Thyroid gland (tissue), 4 donors: ENCODE results near the gene AMIGO1. TPM values are rescaled to one million over a fixed set of nuclear protein-coding genes. Genes with fewer than 3 reads are reported as not detected.

Source experiments
- DNase-seq, 2 donors: peaks; one replicate each; pipeline ENCODE4 v3.0.0-alpha.2; 2019
- H3K27ac ChIP-seq, 3 donors: fragments of 200-600 bp; sonication (generic); 1 replicate in 2 of 3; 2 replicates in 1 of 3; pipeline ENCODE4 v1.5.1; 2016 to 2019; ENCODE audit warnings: mild to moderate bottlenecking in 1 of 3, moderate library complexity in 1 of 3
- H3K27me3 ChIP-seq: fragments of 200-600 bp; sonication (generic); one replicate; pipeline ENCODE4 v1.5.1; 2019
- H3K36me3 ChIP-seq, 2 donors: fragments of 200-600 bp; sonication (generic); one replicate each; pipeline ENCODE4 v1.5.1; 2016 to 2019
- H3K4me1 ChIP-seq, 2 donors: fragments of 200-600 bp; sonication (generic); one replicate each; pipeline ENCODE4 v1.5.1; 2017 to 2019
- H3K4me3 ChIP-seq, 3 donors: fragments of 200-600 bp; sonication (generic); replicated peaks in 1 of 3; 1 replicate in 2 of 3; 2 replicates in 1 of 3; pipeline ENCODE4 v1.5.1; 2016; ENCODE audit warnings: mild to moderate bottlenecking in 1 of 3
- H3K9me3 ChIP-seq: fragments of 200-600 bp; sonication (generic); one replicate; pipeline ENCODE4 v1.5.1; 2017
- CTCF ChIP-seq, 6 experiments: fragments of 200-600 bp in 3 of 6; fragments of 450-650 bp in 3 of 6; sonication (generic) in 3 of 6; IDR thresholded peaks; one replicate each; pipeline ENCODE4 v1.5.1; 2016 to 2019; ENCODE audit warnings: antibody characterized with exemption in 6 of 6, mild to moderate bottlenecking in 2 of 6, inconsistent platforms in 1 of 6, moderate library complexity in 1 of 6
- POLR2A ChIP-seq, 2 donors: fragments of 450-650 bp; IDR thresholded peaks; one replicate each; pipeline ENCODE4 v1.6.1; 2017; ENCODE audit warnings: antibody characterized with exemption in 2 of 2, mild to moderate bottlenecking in 2 of 2, moderate library complexity in 1 of 2
- WGBS, 2 donors: methylation state at CpG; one replicate each; pipeline ENCODE4 v1.1.5; 2017; 5-methylcytosine and 5-hydroxymethylcytosine counted together
- intact Hi-C: fragments of 100-400 bp; cut with DNase I; formaldehyde crosslinking; loops from one replicate; pipeline ENCODE4 v1.15.1; 2023
- total RNA-seq, 4 donors: library from RNA; depleted of rRNA; stranded (reverse); fragments of >200 nt; gene quantifications; one replicate each; pipeline ENCODE4 v1.2.3, GENCODE V29; 2016

AMIGO1 gene
- total RNA-seq, 4 donors from 2014 or later, result 13.5 to 14.0 (median 13.8) TPM

- no peaks in the 10 kb centered on the region for H3K36me3 ChIP-seq
- H3K9me3 ChIP-seq, result no peaks in the 10 kb centered on the region
- H3K27ac ChIP-seq, result no peak overlapping the region
- no peak overlapping the region for H3K4me3 ChIP-seq
- TF ChIP-seq CTCF (IDR thresholded peaks at IDR 0.05) (no peak), POLR2A (IDR thresholded peaks at IDR 0.05) (no peak)
- H3K27me3 ChIP-seq, result no peaks in the 10 kb centered on the region
- intact Hi-C loops, result loop anchor here (10.0 kb wide), 1 partner anchor 442 kb away; the partner anchor contains the start of gene AHCYL1
- 87 to 91% methylated on average over 9 to 10 of the region's 10 CpGs for WGBS, 2 donors
- no peak for DNase-seq
- peaks cover 13 to 24% of the 10 kb centered on the region in 2 donors for H3K4me1 ChIP-seq
Measured at GRCh38 chr1:109542657-109543056, 33.1 kb upstream of the AMIGO1 start.

- Histone ChIP-seq H3K9me3 (no peaks in the 10 kb centered on the region), H3K27ac (no peak overlapping the region), H3K36me3 (no peaks in the 10 kb centered on the region), H3K4me1 (peaks cover 0 to 11% of the 10 kb centered on the region in 2 donors), H3K4me3 (no peak overlapping the region), H3K27me3 (no peaks in the 10 kb centered on the region)
- TF ChIP-seq CTCF (IDR thresholded peaks at IDR 0.05) (no peak), POLR2A (IDR thresholded peaks at IDR 0.05) (no peak)
- DNase-seq, result no peak
- WGBS, 2 donors, result 65 to 87% methylated on average over 3 of the region's 3 CpGs
- intact Hi-C loops, result loop anchor here (10.0 kb wide), 1 partner anchor 444 kb away; the partner anchor contains the start of gene AHCYL1
Measured at GRCh38 chr1:109541102-109541501, 31.6 kb upstream of the AMIGO1 start.

- TF ChIP-seq CTCF (IDR thresholded peaks at IDR 0.05) (no peak), POLR2A (IDR thresholded peaks at IDR 0.05) (no peak)
- Histone ChIP-seq H3K9me3 (no peaks in the 10 kb centered on the region), H3K4me3 (no peak within 1 kb of the TSS), H3K4me1 (peaks cover 0 to 11% of the 10 kb centered on the region in 2 donors), H3K36me3 (no peaks in the 10 kb centered on the region), H3K27ac (peak within 1 kb of the TSS in 2 of 3 donors; percentile 45 to 50), H3K27me3 (no peaks in the 10 kb centered on the region)
- 21 to 36% methylated on average over 6 to 7 of the region's 7 CpGs for WGBS, 2 donors
- peak; percentile 80 to 83 for DNase-seq
- intact Hi-C loops, result loop anchor here (10.0 kb wide), 2 partner anchors 275 to 445 kb away; partner anchors contain the start of gene AHCYL1
Measured at GRCh38 chr1:109539676-109540075, 30.1 kb upstream of the AMIGO1 start, which contains the start of gene GPR61. TSS of gene GPR61 (plus strand) at chr1:109539872. CDS start at chr1:109543023, 3,151 bp downstream.

GRCh38 chr1:109538827-109539555 lies 29.5 kb upstream of the AMIGO1 start:
- no peak for DNase-seq
- no peaks in the 10 kb centered on the region for H3K9me3 ChIP-seq
- peaks cover 0 to 11% of the 10 kb centered on the region in 2 donors for H3K4me1 ChIP-seq
- peak overlapping the region in 1 of 3 donors; percentile 45 for H3K27ac ChIP-seq
- H3K36me3 ChIP-seq, result no peaks in the 10 kb centered on the region
- H3K27me3 ChIP-seq, result no peaks in the 10 kb centered on the region
- WGBS, 2 donors, result 86 to 89% methylated on average over 7 to 9 of the region's 9 CpGs
- no peak overlapping the region for H3K4me3 ChIP-seq
- intact Hi-C loops, result loop anchor here (10.0 kb wide), 1 partner anchor 274 kb away; no protein-coding TSS in a partner anchor
- TF ChIP-seq CTCF (IDR thresholded peaks at IDR 0.05) (no peak), POLR2A (IDR thresholded peaks at IDR 0.05) (no peak)
